ENCODE measurements around the gene IDH3B.

IDH3B gene

GRCh38 chr20:2633381-2633780, 30.6 kb downstream of the IDH3B start:
- DNase-seq (ENCODE audit: low read depth) = no peak
- no peak overlapping the region for H3K4me3 ChIP-seq (ENCODE audit: low read length)
- TF ChIP-seq CTCF (IDR thresholded peaks at IDR 0.05; ENCODE audit: insufficient read depth, low read depth, low read length, missing control alignments) = no peak

GRCh38 chr20:2631228-2631627, 32.8 kb downstream of the IDH3B start:
- no peak for TF ChIP-seq CTCF (IDR thresholded peaks at IDR 0.05; ENCODE audit: insufficient read depth, low read depth, low read length, missing control alignments)
- no peak overlapping the region for H3K4me3 ChIP-seq (ENCODE audit: low read length)
- DNase-seq (ENCODE audit: low read depth) = peak; percentile 20

GRCh38 chr20:2626853-2627541, 37.0 kb downstream of the IDH3B start:
- H3K4me3 ChIP-seq (ENCODE audit: low read length) = no peak overlapping the region
- TF ChIP-seq CTCF (IDR thresholded peaks at IDR 0.05; ENCODE audit: insufficient read depth, low read depth, low read length, missing control alignments) = no peak
- DNase-seq (ENCODE audit: low read depth) = peak; percentile 97

- DNase-seq (ENCODE audit: low read depth) = no peak
- no peak for TF ChIP-seq CTCF (IDR thresholded peaks at IDR 0.05; ENCODE audit: insufficient read depth, low read depth, low read length, missing control alignments)
- H3K4me3 ChIP-seq (ENCODE audit: low read length) = no peak overlapping the region
These were observed 39.0 kb downstream of the IDH3B start for GRCh38 chr20:2625062-2625461.

- TF ChIP-seq CTCF (IDR thresholded peaks at IDR 0.05; ENCODE audit: insufficient read depth, low read depth, low read length, missing control alignments) = no peak
- DNase-seq (ENCODE audit: low read depth) = no peak
- no peak overlapping the region for H3K4me3 ChIP-seq (ENCODE audit: low read length)
These were observed 39.8 kb downstream of the IDH3B start for GRCh38 chr20:2624190-2624589.

GRCh38 chr20:2619961-2620595, 43.9 kb downstream of the IDH3B start:
- DNase-seq (ENCODE audit: low read depth) = peak; percentile 68
- TF ChIP-seq CTCF (IDR thresholded peaks at IDR 0.05; ENCODE audit: insufficient read depth, low read depth, low read length, missing control alignments) = no peak
- no peak overlapping the region for H3K4me3 ChIP-seq (ENCODE audit: low read length)

- H3K4me3 ChIP-seq (ENCODE audit: low read length) = no peak overlapping the region
- no peak for DNase-seq (ENCODE audit: low read depth)
- no peak for TF ChIP-seq CTCF (IDR thresholded peaks at IDR 0.05; ENCODE audit: insufficient read depth, low read depth, low read length, missing control alignments)
These were observed 44.7 kb downstream of the IDH3B start for GRCh38 chr20:2619337-2619736.

All from epithelial cell of esophagus (primary cell).